NCI-H2196 (cell line): ENCODE measurements around the gene CNTN5.

Experiments used
- DNase-seq: peaks from one replicate; lab custom pipeline; 2025; ENCODE audit not compliant: unreplicated experiment; lab: John Stamatoyannopoulos, UW

The CNTN5 gene

DNA sequence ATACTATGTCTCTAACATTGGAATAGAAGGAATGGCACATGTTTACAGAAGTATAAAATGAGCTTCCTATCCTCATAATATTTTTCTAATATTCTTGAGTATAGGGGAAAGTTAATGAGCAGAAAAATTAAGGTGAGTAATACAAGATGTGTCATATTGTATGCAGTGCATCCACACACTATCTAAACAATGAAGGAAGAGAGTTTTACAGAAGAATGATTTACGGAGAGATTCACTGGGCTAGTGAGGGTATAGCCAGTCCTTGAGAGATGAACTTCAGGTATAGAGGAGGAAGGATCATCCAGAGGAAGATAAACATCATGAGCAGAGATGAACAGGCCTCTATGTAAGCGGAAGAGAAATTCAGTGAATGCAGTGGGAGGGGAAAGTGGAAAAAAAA lies 569.0 kb downstream of the CNTN5 start:
- no peak for DNase-seq

DNA sequence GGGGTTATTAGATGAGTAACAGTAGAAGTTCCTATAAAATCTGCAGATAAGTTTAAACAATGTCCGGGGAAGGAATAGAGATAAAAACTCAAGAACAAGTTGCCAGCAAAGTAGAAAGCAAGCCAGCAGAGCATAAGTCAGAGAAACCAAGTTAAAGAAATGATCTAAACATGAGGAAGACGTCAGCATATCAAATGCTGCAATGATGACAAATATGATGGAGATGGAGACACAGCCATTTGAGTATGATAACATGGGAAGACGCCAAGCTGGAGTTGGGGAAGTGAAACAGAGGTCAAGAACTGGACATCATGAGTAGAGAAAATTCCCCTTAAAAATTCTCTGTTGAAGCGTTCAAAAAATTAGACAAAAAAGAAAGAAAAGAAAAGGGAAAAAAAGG lies 571.5 kb downstream of the CNTN5 start:
- no peak for DNase-seq

DNA sequence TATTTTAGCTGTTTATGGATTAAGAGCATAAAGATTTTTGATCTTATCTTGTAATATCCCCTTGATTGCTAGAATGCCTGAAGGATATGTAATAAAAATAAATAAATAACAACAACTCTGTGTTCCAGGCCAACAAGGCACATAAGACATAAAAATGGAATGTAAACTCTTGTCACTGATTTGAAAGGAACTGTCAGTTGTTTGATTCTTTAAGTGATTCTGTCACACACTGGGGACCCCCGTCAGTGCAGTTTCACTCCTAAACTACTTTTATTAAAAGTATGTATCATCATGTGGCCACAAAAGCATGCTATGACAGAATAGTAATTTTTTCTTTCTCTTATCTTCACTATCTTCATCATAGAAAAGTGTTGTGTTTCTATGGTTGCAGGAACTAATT lies 572.4 kb downstream of the CNTN5 start:
- DNase-seq = no peak

DNA sequence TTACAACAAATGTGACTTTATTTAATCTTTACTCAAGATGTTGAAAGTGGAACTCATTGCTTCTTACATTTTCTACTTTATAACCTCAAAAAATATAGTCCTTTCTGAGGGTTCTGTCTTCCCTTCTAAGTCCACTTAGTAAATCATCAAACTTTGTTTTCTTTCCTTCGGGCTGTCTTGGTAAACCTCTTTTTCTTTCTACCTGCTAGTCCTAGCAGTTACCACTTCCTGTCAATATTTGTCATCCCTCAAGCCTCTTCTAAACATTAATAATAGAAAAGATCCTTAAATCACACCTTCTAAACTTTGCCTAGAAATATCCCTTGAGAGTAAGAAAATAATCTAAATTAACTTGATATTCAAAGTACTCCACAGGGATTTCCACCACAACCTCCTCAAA lies 580.4 kb downstream of the CNTN5 start:
- no peak for DNase-seq

DNA sequence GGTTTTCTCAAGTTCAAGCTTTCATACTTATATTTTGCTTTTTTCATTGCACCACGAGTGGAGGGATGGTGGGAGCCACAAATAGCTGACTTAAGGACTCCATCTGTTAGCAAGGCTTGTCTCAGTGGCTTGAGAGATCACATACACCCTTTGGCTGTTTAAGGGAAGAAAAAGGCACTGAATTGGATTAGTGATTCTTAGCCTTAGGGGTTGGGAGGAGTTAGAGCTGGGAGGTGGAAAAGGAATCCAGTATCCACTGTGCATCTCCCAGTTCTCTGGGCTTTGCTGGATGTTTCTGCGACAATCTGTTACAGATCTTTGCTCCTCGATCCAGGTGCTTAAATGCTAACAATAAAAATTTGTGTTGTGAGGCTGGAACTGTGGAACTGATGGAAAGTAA lies 593.6 kb downstream of the CNTN5 start:
- DNase-seq = no peak

DNA sequence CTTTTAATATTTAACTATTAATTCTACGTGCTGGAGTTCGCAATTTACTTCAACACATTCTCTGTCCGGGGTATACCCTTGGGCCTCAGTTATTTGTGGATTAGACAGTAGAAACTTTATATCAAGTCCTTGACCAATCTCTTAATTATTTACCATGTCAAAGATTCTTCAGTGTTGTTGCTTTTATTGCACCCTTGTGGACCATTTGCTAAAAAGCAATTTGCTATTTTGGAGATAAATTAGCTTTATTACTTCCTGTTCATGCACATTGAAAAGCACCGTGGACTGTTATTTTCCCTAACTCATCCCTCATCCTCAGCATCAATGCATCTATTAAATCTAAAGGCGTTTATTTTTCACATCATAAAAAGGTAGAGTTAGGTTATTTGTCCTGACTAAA lies 609.9 kb downstream of the CNTN5 start:
- DNase-seq = no peak

DNA sequence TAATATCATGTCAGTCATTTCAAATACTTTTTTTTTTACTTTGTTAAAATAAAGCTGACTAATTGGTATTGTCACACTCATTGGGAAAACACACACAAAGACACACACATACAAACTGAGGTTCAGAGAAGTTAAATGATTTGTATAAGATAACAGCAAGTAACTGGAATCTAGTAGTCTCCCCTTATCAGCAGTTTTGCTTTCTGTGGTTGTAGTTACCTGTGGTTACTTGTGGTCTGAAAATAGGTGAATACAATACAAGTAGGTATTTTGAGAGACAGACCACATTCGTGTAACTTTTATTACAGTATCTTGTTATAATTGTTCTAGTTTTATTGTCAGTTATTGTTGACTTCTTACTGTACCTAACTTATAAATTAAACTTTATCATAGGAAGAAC lies 610.9 kb downstream of the CNTN5 start:
- DNase-seq = no peak

DNA sequence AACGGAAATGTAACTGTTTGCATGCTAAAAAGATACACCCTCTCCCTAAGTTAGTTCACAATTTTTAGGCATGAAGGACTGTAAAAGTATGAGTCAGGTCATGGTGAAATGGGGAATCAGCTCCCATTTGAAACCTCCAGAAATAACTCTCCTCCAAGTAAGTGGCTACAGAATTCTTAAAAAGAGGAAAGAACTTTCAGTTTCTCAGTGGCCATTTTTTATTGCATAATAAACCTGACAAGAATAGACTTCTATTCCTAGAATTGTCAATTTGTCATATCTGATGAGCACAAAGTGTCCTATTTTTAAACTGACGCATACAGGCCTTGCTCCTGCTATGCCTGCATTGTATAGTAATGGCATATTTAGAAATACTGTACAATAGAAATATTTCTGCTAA lies 612.2 kb downstream of the CNTN5 start:
- no peak for DNase-seq

DNA sequence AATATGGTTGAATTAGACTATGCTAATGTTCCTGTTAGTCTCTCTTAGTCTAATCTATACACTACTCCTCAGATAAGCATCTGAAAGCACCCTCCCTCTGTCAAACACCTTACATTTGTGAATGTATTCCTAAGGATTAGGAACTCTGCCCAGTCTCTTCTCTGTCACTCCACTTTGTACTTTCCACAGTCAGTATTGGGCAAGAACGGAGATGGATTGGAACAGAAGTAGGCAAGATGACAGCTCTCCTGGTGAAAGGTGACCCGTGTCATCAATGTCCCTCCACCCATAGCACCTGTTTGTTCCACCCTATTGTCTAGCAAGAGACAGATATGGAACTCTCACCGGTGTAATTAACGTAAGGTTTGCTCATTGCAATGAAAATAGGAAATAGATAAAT lies 613.8 kb downstream of the CNTN5 start:
- no peak for DNase-seq

DNA sequence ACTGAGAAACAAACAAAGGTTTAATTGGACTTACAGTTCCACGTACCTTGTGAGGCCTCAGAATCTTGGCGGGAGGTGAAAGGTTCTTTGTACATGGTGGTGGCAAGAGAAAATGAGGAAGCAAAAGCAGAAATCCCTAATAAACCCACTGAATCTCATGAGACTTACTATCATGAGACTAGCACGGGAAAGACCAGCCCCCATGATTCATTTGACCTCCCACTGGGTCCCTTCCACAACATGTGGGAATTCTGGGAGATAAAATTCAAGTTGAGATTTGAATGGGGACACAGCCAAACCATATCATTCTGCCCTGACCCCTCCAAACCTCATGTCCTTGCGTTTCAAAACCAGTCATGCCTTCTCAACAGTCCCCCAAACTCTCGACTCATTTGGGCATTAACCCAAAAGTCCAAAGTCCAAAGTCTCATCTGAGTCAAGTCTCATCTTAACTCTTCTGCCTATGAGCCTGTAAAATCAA lies 617.4 kb downstream of the CNTN5 start:
- DNase-seq = no peak

DNA sequence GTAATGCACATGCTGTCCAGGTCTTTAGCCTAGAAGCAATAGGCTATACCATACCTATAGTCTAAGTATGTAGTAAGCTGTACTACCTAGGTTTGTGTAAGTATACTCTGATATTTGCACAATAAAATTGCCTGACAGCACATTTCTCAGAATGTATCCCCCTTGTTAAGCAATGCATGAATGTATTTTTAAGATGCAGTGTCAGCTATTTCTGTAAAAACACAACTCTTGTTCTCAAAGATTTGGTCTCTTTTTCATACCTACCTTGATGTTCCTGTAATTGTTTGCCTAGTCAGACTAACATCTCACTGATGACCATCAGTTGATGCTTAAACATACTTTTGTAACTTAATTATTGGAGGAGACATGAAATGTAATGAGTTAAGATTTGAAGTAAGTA lies 619.9 kb downstream of the CNTN5 start:
- DNase-seq = no peak

DNA sequence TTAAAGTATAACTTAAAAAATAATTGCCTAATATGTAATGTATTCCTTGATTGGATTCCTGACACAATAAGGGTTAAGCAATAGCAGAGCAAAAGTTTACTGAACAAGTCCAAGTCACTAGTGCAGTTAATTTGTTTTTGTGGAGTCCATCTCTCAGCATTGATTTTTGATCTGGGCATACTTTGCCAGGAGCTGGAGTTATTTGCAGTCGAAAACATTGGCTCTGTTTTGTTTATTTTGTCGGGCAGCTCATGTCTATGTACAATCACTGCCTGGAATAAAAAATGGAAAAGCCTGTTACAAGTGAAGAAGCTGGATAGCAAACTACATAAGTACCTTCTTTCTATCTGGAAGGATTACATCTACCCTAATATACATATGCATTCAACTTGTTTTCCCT lies 625.2 kb downstream of the CNTN5 start:
- DNase-seq = no peak

DNA sequence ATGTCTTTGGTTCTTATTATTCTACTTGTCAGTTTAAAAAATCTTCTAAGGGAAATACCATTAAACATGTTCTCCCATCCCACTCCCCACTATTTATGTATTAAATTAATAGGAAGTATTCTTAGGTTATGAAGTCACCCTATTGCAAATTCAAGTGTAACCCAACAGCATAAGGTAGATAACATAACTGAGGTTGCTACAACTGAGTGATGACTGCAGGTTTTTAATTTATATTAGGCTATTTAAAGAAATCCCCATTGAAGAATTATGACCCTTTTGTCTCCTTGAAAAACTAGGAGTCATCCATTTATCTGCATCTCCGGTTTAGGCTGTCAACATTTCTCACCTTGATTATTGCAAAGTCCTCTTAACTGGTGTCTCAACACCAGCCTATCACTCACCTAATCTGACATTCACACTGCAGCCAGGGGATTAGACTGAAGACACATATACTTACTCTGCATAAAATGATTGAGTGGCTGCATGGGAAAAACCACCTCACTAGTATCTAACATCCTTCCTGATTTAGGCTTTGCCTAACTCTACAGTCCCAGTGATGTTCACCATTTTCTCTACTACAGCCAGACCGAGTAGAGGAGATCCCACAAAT lies 649.4 kb downstream of the CNTN5 start:
- no peak for DNase-seq

DNA sequence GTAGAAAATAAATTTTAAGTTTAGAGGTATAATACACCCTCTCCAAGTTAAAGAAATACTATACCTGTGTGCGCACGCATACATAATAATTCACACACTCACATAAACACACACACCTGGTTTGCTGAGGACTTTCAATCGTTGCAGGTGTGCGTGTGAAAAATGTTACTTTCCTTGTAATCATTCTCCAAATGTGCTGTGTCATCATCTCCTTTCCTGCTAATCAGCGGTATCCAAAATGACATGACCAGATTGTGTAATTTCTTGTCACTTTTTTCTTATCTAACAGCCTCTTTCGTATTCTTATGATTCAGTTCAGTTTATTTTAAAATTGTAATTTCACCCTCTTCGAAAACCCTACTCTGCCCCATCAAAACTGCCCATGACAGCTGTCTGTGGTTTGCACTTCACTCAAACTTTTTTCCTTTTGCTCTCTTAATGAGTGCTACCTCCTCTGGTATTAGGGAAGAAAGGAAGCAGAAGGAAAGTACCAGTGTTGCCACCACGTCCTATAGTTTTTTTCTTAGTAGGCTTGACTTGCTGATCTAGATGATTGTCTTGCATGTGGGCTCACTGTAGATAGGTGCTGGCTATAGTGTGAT lies 651.2 kb downstream of the CNTN5 start:
- no peak for DNase-seq

DNA sequence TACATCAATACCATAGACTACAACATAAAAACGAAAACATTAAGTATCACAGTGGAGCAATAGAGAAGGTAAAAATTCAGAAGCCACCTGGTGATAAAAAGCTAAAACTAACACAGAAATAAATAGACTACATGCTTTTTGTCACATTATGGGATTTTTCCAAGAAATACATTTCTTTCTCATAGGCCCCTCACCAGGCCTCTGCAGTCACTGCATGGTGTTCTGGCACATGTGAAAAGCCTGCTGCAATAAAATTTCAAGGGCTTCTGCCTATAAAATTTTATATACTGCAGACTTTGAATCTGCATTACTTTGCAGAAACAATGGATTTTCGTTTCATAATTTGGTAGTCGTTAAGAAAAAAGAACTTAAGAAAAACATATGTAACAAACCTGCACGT lies 655.5 kb downstream of the CNTN5 start:
- DNase-seq = no peak

DNA sequence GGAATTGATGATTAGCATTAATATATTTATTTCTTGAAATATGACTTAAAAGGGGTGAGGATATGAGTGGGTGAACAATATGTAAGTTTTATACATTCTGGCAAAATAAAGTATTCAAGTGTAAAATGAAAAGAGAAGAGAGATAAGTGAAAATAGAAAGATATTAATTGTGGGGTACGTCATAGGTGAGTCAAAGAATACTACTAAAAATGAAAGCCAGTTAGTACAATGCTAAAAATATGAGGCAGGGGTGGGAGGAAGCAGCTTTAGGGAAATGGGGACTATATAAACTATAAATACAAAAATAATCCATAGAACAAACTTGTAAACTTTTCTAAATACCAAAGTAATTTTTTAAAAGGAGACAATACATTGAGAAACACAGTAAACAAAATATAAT lies 661.4 kb downstream of the CNTN5 start:
- no peak for DNase-seq

DNA sequence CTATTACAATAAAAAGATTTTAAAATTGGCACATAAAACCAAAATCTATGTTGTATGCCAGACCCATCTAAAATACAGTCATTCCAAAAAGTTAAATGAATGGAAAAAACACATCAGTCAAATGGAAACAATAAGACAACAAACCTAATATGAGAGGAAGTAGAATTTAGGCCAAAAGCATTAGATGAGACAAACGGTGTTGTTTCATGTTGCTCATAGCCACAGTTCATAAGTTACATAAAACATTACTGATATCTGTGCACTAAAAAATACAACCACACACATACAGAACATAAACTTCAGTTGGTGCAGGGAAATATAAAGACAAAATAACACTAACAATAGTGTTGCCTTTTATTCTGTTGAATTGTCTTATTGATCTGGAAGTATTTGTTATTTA lies 661.9 kb downstream of the CNTN5 start:
- DNase-seq = no peak

DNA sequence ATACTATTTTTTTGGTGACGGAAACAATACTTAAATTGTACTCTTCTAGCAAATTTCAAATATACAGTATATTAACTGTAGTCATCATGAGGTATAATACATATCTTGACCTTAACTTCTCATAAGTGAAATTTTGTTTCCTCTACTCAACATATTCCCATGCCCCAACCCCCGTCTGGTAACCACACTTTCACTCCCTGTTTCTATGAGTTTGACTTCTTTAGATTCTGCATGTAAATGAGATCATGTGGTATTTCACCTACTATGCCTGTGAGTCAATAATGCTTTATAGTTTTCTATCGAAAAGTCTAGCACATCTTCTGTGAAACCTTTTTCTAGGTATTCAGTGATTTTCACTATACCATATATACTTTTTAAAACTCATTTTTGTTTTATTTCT lies 663.2 kb downstream of the CNTN5 start:
- DNase-seq = no peak

DNA sequence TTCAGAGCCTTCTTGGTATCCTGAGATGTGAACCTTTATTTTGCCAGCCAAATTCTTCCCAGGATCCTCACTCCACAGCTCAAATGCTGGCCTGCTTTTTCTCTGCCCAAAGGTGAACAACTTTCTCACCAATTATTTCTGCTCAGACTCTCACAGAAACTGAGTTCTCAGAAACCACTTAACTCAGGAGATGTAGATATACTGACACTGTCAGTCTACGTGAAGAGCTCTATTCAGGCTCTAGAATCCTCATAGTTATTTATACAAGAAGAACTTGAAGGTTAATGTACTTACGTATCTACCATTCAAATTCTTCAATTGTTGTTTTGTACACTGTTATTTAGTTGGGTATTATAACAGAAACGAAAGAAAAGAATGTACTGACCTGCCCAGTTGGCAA lies 666.1 kb downstream of the CNTN5 start:
- DNase-seq = no peak

DNA sequence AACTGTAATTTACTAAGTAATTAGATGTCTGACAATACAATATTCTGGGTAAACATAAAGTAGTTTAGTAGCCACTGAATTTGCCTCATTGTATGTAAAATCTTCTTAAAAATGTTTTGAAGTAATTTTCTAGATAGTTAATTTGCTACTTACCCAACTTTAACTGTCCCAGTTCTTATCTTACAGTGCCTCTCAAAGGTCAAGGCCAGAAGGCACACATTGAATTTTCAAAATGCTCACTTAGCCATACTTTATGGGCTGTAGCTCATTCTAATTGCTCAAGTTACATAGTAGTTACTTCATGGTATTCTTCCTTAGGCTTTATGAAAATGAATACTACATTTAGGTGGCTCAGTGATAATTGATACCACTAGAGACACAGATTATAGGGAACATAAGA lies 666.6 kb downstream of the CNTN5 start:
- no peak for DNase-seq

DNA sequence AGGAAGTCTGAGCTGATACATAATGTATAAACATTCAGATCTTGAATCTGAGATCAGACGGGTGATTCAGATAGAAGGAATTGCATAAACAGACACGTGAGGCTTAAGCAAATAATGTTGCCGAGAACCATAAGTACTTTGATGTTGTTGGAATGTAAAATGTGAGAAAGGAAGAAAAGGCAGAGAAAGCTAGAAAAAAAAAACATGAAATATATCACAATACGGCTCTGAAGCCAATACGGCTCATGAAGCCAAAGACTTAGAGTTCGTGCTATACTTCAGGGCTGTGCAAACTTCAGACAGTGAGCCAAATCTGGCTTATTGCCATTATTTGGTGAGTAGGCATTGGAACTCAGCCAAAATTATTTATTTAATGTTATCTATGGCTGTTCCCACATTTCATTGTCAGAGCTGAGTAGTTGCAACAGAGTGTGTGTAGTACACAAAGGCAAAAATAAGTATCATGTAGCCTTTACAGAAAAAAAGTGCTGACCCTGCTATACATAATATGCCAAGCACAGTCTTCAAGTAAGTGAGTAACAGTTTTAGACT lies 673.3 kb downstream of the CNTN5 start:
- no peak for DNase-seq

DNA sequence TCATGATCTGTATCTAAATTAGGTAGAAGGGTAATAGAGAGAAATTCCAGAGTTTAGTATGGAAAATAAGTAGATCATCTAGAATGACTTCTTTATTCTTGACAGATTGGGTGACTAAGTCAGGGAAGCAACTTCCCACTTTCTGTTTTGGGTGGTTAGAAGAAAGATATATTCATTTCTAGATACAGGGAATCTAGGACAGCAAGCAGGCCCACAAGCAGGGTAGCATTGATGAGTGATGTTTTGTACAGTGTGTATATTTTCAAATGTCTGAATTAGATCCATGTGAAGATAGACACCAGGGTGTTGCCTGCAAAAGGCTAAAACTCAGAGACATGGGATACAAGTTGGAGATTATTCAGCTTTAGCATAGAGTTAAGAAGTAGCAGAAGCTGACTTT lies 674.4 kb downstream of the CNTN5 start:
- DNase-seq = no peak

DNA sequence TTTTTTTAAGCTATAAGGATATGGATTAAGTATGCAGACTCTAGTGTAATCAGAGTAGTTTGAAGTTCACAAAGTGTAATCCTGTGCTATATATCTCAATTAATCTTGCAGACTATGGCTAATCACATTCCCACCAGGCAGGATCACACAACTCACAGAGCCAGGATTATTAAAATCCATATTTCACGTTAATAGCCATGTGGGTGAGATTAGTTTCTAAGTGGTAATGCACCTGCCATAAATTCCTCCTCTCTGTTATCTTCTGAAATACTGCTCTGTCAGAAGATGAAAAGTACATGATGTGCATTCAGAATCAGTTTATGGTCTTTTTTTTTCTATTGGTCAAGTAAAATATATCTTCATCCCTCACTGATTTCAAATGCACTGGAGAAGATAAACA lies 686.1 kb downstream of the CNTN5 start:
- no peak for DNase-seq
